GM21717 (cell line): ENCODE measurements around the gene WRNIP1.

Experiments
- ATAC-seq: cut with Tn5 transposase; IDR thresholded peaks from one replicate; pipeline ENCODE4 v1.9.1; 2021; ENCODE audit warnings: mild to moderate bottlenecking, moderate library complexity; ENCODE audit not compliant: unreplicated experiment

Gene WRNIP1

GRCh38 chr6:2802521-2803060, 37.4 kb downstream of the WRNIP1 start:
- no peak for ATAC-seq

GRCh38 chr6:2803731-2804429, 38.7 kb downstream of the WRNIP1 start:
- no peak for ATAC-seq

GRCh38 chr6:2804516-2804915, 39.3 kb downstream of the WRNIP1 start:
- no peak for ATAC-seq

GRCh38 chr6:2805031-2805430, 39.8 kb downstream of the WRNIP1 start:
- ATAC-seq = no peak

GRCh38 chr6:2806644-2807043, 41.5 kb downstream of the WRNIP1 start:
- no peak for ATAC-seq

- ATAC-seq = no peak
Observed at GRCh38 chr6:2807342-2808090, 42.3 kb downstream of the WRNIP1 start.

- no peak for ATAC-seq
Observed at GRCh38 chr6:2809015-2809414, 43.8 kb downstream of the WRNIP1 start.

- ATAC-seq = no peak
Observed at GRCh38 chr6:2810092-2810671, 45.0 kb downstream of the WRNIP1 start.

GRCh38 chr6:2812695-2813094, 47.5 kb downstream of the WRNIP1 start:
- ATAC-seq = no peak

- ATAC-seq = no peak
Observed at GRCh38 chr6:2816158-2816557, 51.0 kb downstream of the WRNIP1 start.

GRCh38 chr6:2817903-2818443, 52.8 kb downstream of the WRNIP1 start:
- no peak for ATAC-seq

GRCh38 chr6:2818593-2818992, 53.4 kb downstream of the WRNIP1 start:
- no peak for ATAC-seq

- ATAC-seq = no peak
Observed at GRCh38 chr6:2819115-2819514, 53.9 kb downstream of the WRNIP1 start.

GRCh38 chr6:2819978-2820377, 54.8 kb downstream of the WRNIP1 start:
- no peak for ATAC-seq

GRCh38 chr6:2820415-2820814, 55.2 kb downstream of the WRNIP1 start:
- no peak for ATAC-seq

- no peak for ATAC-seq
Observed at GRCh38 chr6:2821554-2821953, 56.4 kb downstream of the WRNIP1 start.

GRCh38 chr6:2823104-2823850, 58.1 kb downstream of the WRNIP1 start:
- ATAC-seq = no peak

- no peak for ATAC-seq
Observed at GRCh38 chr6:2826131-2826530, 60.9 kb downstream of the WRNIP1 start.

GRCh38 chr6:2827142-2827541, 61.9 kb downstream of the WRNIP1 start:
- no peak for ATAC-seq

GRCh38 chr6:2828629-2829028, 63.4 kb downstream of the WRNIP1 start:
- no peak for ATAC-seq

- no peak for ATAC-seq
Observed at GRCh38 chr6:2829253-2829652, 64.1 kb downstream of the WRNIP1 start.
